HCT116 (cell line): Measurements from ENCODE around the gene COL18A1. TPM values are rescaled to one million over a fixed set of nuclear protein-coding genes. Genes with fewer than 3 reads are reported as not detected.

Experiments used
- ATAC-seq: fragments of 200-7000 bp; cut with Tn5 transposase; 2 replicates; pipeline ENCODE4 v1.9.1; 2020; ENCODE audit warnings: mild to moderate bottlenecking, moderate library complexity
- BruUV-seq: library from RNA; stranded (reverse); fragments of 400-500 nt; replicated peaks from 2 replicates; lab custom pipeline; 2021; lab: Mats Ljungman, UMichigan
- CTCF ChIA-PET: fragments of 300-600 bp; sonication (Branson Sonifier 250); formaldehyde crosslinking; loops from one replicate; lab custom pipeline; 2021; ENCODE audit warnings: antibody characterized with exemption; lab: Charles Lee
- POLR2A ChIA-PET: fragments of 300-600, 350-600 bp; sonication (Branson Sonifier 250); formaldehyde crosslinking; loops from one replicate; lab custom pipeline; 2021; ENCODE audit warnings: antibody characterized with exemption; lab: Charles Lee
- RAD21 ChIA-PET, 2 experiments: fragments of 300-600 bp; sonication (Branson Sonifier 250); formaldehyde crosslinking; loops; one replicate each; lab custom pipeline; 2023; ENCODE audit warnings: low total read pairs in 2 of 2; ENCODE audit not compliant: uncharacterized antibody in 2 of 2, unreplicated experiment in 2 of 2, low non-redundant PET in 1 of 2; lab: Charles Lee
- DNase-seq: peaks from one replicate; pipeline ENCODE4 v3.0.0-alpha.2; 2010; ENCODE audit warnings: low read depth, low spot score
- H2AFZ ChIP-seq: fragments of 200-600 bp; shearing (Covaris generic), sonication (generic); 2 replicates; pipeline ENCODE4 v1.6.1; 2017; ENCODE audit warnings: low read depth, mixed run types, mixed read lengths, antibody characterized with exemption, low read length; ENCODE audit not compliant: poor library complexity, severe bottlenecking
- H3K27ac ChIP-seq: 2 replicates; pipeline ENCODE4 v1.5.1; 2012; ENCODE audit warnings: low read depth, low read length
- H3K27me3 ChIP-seq: fragments of 200-600 bp; sonication (generic); 2 replicates; pipeline ENCODE4 v1.6.1; 2016; ENCODE audit warnings: mixed run types, low read length, mixed read lengths; ENCODE audit not compliant: insufficient read depth
- H3K36me3 ChIP-seq, 2 experiments: fragments of 200-500 bp in 1 of 2; fragments of 200-600 bp in 1 of 2; sonication (Bioruptor generic) in 1 of 2; sonication (generic) in 1 of 2; 2 replicates each; pipeline versions ENCODE4 v1.5.1 to v1.6.1; 2014 to 2016; ENCODE audit warnings: low read length in 2 of 2, inconsistent platforms in 1 of 2, mixed read lengths in 1 of 2, mixed run types in 1 of 2; ENCODE audit not compliant: insufficient read depth in 2 of 2, control insufficient read depth in 1 of 2
- H3K4me1 ChIP-seq, 2 experiments: fragments of 200-600 bp in 1 of 2; sonication (generic) in 1 of 2; 2 replicates each; pipeline versions ENCODE4 v1.5.1 to v1.6.1; 2012 to 2017; ENCODE audit warnings: low read length in 2 of 2, inconsistent platforms in 1 of 2, mild to moderate bottlenecking in 1 of 2, mixed read lengths in 1 of 2, mixed run types in 1 of 2, moderate library complexity in 1 of 2; ENCODE audit not compliant: insufficient read depth in 2 of 2, control insufficient read depth in 1 of 2
- H3K4me2 ChIP-seq: fragments of 200-600 bp; sonication (generic); 2 replicates; pipeline ENCODE4 v1.6.1; 2017; ENCODE audit warnings: mixed run types, low read length, mixed read lengths
- H3K4me3 ChIP-seq, 2 experiments: fragments of 200-600 bp in 1 of 2; sonication (generic) in 1 of 2; replicated peaks in 1 of 2; 2 replicates each; pipeline ENCODE4 v1.5.1; 2011 to 2016; ENCODE audit warnings: low read length in 2 of 2, control low read depth in 1 of 2, low read depth in 1 of 2, mild to moderate bottlenecking in 1 of 2, mixed read lengths in 1 of 2, mixed run types in 1 of 2
- H3K79me2 ChIP-seq: fragments of 200-600 bp; sonication (generic); 2 replicates; pipeline ENCODE4 v1.6.1; 2017; ENCODE audit warnings: mild to moderate bottlenecking, mixed run types, low read length, moderate library complexity, mixed read lengths; ENCODE audit not compliant: insufficient read depth
- H3K9ac ChIP-seq: fragments of 200-600 bp; sonication (generic); 2 replicates; pipeline ENCODE4 v1.6.1; 2016; ENCODE audit warnings: low read length, mixed read lengths
- H3K9me2 ChIP-seq: fragments of 200-600 bp; sonication (generic), shearing (Covaris generic); 2 replicates; pipeline ENCODE4 v1.6.1; 2017; ENCODE audit warnings: mixed run types, mild to moderate bottlenecking, moderate library complexity; ENCODE audit not compliant: insufficient read depth
- H3K9me3 ChIP-seq, 2 experiments: fragments of 200-500 bp in 1 of 2; fragments of 200-600 bp in 1 of 2; sonication (Bioruptor generic) in 1 of 2; sonication (generic) in 1 of 2; 2 replicates each; pipeline ENCODE4 v1.6.1; 2014 to 2017; ENCODE audit warnings: low read length in 2 of 2, mixed read lengths in 2 of 2, inconsistent platforms in 1 of 2, low read depth in 1 of 2, mild to moderate bottlenecking in 1 of 2, mixed run types in 1 of 2, moderate library complexity in 1 of 2; ENCODE audit not compliant: control insufficient read depth in 1 of 2, insufficient read depth in 1 of 2
- H4K20me1 ChIP-seq: fragments of 200-600 bp; sonication (generic), shearing (Covaris generic); 2 replicates; pipeline ENCODE4 v1.6.1; 2017; ENCODE audit warnings: mixed run types, mild to moderate bottlenecking, moderate library complexity; ENCODE audit not compliant: insufficient read depth
- CEBPB ChIP-seq: IDR thresholded peaks from 2 replicates; pipeline ENCODE4 v1.6.1; 2012; ENCODE audit warnings: low read depth
- EZH2 ChIP-seq: fragments of 200-600 bp; sonication (generic); IDR thresholded peaks from 2 replicates; pipeline ENCODE4 v1.6.1; 2017; ENCODE audit warnings: antibody characterized with exemption, mixed run types
- EZH2phosphoT487 ChIP-seq: fragments of 200-600 bp; IDR thresholded peaks from 2 replicates; pipeline ENCODE4 v1.6.1; 2018; ENCODE audit warnings: antibody characterized with exemption, borderline replicate concordance
- FOSL1 ChIP-seq: IDR thresholded peaks from 2 replicates; pipeline ENCODE4 v1.6.1; 2012; ENCODE audit warnings: low read depth
- JUND ChIP-seq: IDR thresholded peaks from 2 replicates; pipeline ENCODE4 v1.6.1; 2012
- POLR2A ChIP-seq: IDR thresholded peaks from 2 replicates; pipeline ENCODE4 v1.7.0; 2011; ENCODE audit warnings: borderline replicate concordance; ENCODE audit not compliant: insufficient read depth, insufficient read length; ENCODE audit errors: extremely low read depth
- POLR2AphosphoS5 ChIP-seq: IDR thresholded peaks from 2 replicates; pipeline ENCODE4 v1.6.1; 2011; ENCODE audit warnings: mild to moderate bottlenecking, low read depth, low read length, moderate library complexity
- SIN3A ChIP-seq: IDR thresholded peaks from 2 replicates; pipeline ENCODE4 v1.6.1; 2012; ENCODE audit warnings: low read depth
- SRF ChIP-seq: IDR thresholded peaks from 2 replicates; pipeline ENCODE4 v1.6.1; 2012; ENCODE audit warnings: low read depth
- TCF7L2 ChIP-seq: IDR thresholded peaks from 2 replicates; pipeline ENCODE4 v1.7.0; 2011; ENCODE audit warnings: borderline replicate concordance, inconsistent platforms; ENCODE audit not compliant: insufficient read depth, insufficient read length; ENCODE audit errors: extremely low read depth
- YY1 ChIP-seq: IDR thresholded peaks from 2 replicates; pipeline ENCODE4 v1.6.1; 2011; ENCODE audit warnings: low read length, low read depth, moderate library complexity, mild to moderate bottlenecking; ENCODE audit not compliant: insufficient replicate concordance; ENCODE audit errors: extremely low read depth
- ZNF274 ChIP-seq: fragments of 200-500 bp; sonication (Bioruptor generic); IDR thresholded peaks from 2 replicates; pipeline ENCODE4 v1.6.1; 2014; ENCODE audit warnings: mild to moderate bottlenecking, low read depth, low read length, inconsistent platforms
- intact Hi-C: fragments of 100-400 bp; cut with micrococcal nuclease; formaldehyde crosslinking; loops from 2 replicates; pipeline ENCODE4 v1.10.0; 2022
- total RNA-seq: library from RNA; stranded (reverse); gene quantifications from one replicate; pipeline ENCODE4 v1.2.1, GENCODE V29; 2021; ENCODE audit not compliant: unreplicated experiment
- TF ChIP-seq, protein P1 (sequence below): IDR thresholded peaks from 2 replicates; pipeline ENCODE4 v1.6.1; 2012
- TF ChIP-seq, protein P2 (sequence below), 3 experiments: fragments of 200-600 bp in 1 of 3; sonication (generic) in 1 of 3; IDR thresholded peaks in 2 of 3; conservative IDR thresholded peaks in 1 of 3; 2 replicates each; pipeline ENCODE4 v1.5.1; 2012 to 2017; ENCODE audit warnings: low read depth in 2 of 3, low read length in 2 of 3, antibody characterized with exemption in 1 of 3, borderline replicate concordance in 1 of 3, control low read depth in 1 of 3, mild to moderate bottlenecking in 1 of 3, mixed read lengths in 1 of 3, mixed run types in 1 of 3, moderate library complexity in 1 of 3; ENCODE audit not compliant: insufficient read depth in 1 of 3
- TF ChIP-seq, protein P3 (sequence below): IDR thresholded peaks from 2 replicates; pipeline ENCODE4 v1.6.1; 2011; ENCODE audit warnings: mild to moderate bottlenecking, low read length, moderate library complexity; ENCODE audit not compliant: insufficient replicate concordance; ENCODE audit errors: extremely low read depth
- TF ChIP-seq, protein P4 (sequence below): IDR thresholded peaks from 2 replicates; pipeline ENCODE4 v1.6.1; 2012

The COL18A1 gene
- total RNA-seq, 1 experiment from 2014 or later = 59.5 TPM

DNA sequence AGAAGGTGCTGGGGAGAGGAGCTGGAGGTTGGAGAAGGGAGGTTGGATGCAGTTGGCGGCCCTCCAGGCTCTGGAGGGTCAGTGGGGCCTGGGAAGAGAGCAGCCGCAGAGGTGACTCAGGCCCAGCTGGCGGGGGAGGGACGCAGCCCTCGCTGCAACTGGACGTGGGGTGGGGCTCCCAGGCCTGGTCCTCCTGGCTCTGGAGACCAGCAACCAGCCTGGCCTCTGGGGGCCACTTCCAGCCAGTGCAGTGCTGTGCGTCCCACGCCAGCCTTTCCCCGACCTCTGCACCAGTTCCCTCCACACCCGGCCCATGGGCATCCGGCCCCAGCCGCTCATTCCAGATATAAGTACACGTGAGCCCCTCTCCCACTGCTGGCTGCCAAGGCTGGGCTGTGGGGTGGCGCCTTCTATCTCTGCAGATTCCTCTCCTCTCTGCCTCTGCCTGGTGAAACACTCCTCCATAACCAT is 38.0 kb upstream of the COL18A1 start:
- H3K4me2 ChIP-seq = peak overlapping the region; percentile 83
- TF ChIP-seq EZH2 = no peak
- TF ChIP-seq, protein P1, sequence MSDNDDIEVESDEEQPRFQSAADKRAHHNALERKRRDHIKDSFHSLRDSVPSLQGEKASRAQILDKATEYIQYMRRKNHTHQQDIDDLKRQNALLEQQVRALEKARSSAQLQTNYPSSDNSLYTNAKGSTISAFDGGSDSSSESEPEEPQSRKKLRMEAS = no peak
- TF ChIP-seq FOSL1 = no peak
- no peak for TF ChIP-seq JUND
- TF ChIP-seq, protein P2, sequence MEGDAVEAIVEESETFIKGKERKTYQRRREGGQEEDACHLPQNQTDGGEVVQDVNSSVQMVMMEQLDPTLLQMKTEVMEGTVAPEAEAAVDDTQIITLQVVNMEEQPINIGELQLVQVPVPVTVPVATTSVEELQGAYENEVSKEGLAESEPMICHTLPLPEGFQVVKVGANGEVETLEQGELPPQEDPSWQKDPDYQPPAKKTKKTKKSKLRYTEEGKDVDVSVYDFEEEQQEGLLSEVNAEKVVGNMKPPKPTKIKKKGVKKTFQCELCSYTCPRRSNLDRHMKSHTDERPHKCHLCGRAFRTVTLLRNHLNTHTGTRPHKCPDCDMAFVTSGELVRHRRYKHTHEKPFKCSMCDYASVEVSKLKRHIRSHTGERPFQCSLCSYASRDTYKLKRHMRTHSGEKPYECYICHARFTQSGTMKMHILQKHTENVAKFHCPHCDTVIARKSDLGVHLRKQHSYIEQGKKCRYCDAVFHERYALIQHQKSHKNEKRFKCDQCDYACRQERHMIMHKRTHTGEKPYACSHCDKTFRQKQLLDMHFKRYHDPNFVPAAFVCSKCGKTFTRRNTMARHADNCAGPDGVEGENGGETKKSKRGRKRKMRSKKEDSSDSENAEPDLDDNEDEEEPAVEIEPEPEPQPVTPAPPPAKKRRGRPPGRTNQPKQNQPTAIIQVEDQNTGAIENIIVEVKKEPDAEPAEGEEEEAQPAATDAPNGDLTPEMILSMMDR (IDR thresholded peaks at IDR 0.05 in 2 of 3, conservative IDR thresholded peaks at IDR 0.05 in 1 of 3; ENCODE audit: borderline replicate concordance in 1 of 3, insufficient read depth in 1 of 3, low read depth in 2 of 3, low read length in 2 of 3) = no peak
- TF ChIP-seq EZH2phosphoT487 = no peak
- no peak for TF ChIP-seq SIN3A
- no peak for TF ChIP-seq POLR2A
- no peak for TF ChIP-seq CEBPB
- no peak for TF ChIP-seq TCF7L2
- TF ChIP-seq, protein P3, sequence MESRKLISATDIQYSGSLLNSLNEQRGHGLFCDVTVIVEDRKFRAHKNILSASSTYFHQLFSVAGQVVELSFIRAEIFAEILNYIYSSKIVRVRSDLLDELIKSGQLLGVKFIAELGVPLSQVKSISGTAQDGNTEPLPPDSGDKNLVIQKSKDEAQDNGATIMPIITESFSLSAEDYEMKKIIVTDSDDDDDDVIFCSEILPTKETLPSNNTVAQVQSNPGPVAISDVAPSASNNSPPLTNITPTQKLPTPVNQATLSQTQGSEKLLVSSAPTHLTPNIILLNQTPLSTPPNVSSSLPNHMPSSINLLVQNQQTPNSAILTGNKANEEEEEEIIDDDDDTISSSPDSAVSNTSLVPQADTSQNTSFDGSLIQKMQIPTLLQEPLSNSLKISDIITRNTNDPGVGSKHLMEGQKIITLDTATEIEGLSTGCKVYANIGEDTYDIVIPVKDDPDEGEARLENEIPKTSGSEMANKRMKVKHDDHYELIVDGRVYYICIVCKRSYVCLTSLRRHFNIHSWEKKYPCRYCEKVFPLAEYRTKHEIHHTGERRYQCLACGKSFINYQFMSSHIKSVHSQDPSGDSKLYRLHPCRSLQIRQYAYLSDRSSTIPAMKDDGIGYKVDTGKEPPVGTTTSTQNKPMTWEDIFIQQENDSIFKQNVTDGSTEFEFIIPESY = no peak
- no peak for TF ChIP-seq POLR2AphosphoS5
- TF ChIP-seq ZNF274 = no peak
- TF ChIP-seq SRF = no peak
- no peak for TF ChIP-seq YY1
- TF ChIP-seq, protein P4, sequence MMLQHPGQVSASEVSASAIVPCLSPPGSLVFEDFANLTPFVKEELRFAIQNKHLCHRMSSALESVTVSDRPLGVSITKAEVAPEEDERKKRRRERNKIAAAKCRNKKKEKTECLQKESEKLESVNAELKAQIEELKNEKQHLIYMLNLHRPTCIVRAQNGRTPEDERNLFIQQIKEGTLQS = no peak
- H3K36me3 ChIP-seq = no peaks in the 10 kb centered on the region
- peak overlapping the region; percentile 99; the same call in 1 of the 2 replicates for H3K27ac ChIP-seq
- intact Hi-C loops = no loop called here
- peak overlapping the region; percentile 73 for H3K9ac ChIP-seq
- H4K20me1 ChIP-seq = no peaks in the 10 kb centered on the region
- CTCF ChIA-PET = no interaction called here
- no peak for DNase-seq
- peak overlapping the region in 1 of 2 experiments; percentile 23; a peak in 2 of 4 replicates for H3K4me3 ChIP-seq
- RAD21 ChIA-PET = no interaction called here
- H2AFZ ChIP-seq = no peak overlapping the region
- H3K9me2 ChIP-seq = no peaks in the 10 kb centered on the region
- no peaks in the 10 kb centered on the region for H3K9me3 ChIP-seq
- BruUV-seq = no TSS peak
- no peaks in the 10 kb centered on the region for H3K79me2 ChIP-seq
- H3K4me1 ChIP-seq = peaks cover 44 to 59% of the 10 kb centered on the region in 2 experiments
- POLR2A ChIA-PET = no interaction called here
- no peaks in the 10 kb centered on the region for H3K27me3 ChIP-seq
- ATAC-seq = peak; percentile 31
